ENCODE results near the gene SEL1L3. TPM values are rescaled to one million over a fixed set of nuclear protein-coding genes. Genes with fewer than 3 reads are reported as not detected.

The SEL1L3 gene
- polyA plus RNA-seq, 1 experiment, result 38.7 TPM

DNA sequence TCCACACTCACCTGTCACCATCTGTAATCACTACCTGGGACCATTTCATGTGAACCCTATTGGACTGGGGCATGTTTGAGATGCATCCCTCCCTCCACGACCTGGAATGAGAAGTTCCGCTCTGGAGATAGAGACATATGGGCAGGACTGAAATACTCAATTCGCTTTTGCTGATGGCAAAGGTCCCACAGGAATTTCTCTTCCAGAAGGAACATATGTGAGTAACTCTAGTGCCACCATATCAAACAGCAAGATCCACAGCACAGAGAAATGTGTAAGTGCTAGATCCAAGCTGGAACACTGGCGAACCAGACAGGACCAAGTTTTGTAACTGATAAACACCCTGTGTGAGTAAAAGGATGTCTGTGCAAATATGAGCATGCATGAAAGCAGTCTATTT is 43.9 kb downstream of the SEL1L3 start:
- CTCF ChIA-PET, result interaction anchor here (1.1 to 1.2 kb wide), 2 partner anchors 51 to 378 kb away, joined by 3 to 4 read pairs; no protein-coding TSS in a partner anchor
- no peak for DNase-seq (ENCODE audit: low read depth, low spot score)
- TF ChIP-seq, protein P1, sequence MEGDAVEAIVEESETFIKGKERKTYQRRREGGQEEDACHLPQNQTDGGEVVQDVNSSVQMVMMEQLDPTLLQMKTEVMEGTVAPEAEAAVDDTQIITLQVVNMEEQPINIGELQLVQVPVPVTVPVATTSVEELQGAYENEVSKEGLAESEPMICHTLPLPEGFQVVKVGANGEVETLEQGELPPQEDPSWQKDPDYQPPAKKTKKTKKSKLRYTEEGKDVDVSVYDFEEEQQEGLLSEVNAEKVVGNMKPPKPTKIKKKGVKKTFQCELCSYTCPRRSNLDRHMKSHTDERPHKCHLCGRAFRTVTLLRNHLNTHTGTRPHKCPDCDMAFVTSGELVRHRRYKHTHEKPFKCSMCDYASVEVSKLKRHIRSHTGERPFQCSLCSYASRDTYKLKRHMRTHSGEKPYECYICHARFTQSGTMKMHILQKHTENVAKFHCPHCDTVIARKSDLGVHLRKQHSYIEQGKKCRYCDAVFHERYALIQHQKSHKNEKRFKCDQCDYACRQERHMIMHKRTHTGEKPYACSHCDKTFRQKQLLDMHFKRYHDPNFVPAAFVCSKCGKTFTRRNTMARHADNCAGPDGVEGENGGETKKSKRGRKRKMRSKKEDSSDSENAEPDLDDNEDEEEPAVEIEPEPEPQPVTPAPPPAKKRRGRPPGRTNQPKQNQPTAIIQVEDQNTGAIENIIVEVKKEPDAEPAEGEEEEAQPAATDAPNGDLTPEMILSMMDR (IDR thresholded peaks at IDR 0.05; ENCODE audit: low read depth, low read length), result no peak

DNA sequence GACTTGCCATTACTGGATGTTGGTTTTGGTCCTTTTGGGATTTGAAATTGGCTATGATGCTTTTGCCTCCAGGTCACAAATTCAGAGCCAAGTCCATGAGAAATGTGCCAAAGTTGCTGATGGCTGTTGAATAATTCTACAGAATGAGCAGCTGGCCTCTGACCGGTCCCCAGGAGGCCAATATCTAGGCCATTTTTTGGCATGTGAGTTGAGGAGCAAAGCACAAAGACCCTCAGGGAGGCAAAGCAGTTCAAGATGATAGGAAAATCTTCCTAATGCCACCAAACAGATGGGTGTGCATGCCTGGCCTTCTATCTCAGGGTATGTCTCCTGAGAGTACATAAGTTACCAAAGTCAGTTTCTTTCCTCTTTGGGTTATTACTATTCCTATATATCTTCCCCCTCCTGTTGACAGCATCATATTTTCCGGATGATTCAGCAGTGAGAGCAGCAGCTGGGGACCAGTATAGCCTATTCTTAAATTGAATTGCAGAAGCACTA is 44.4 kb downstream of the SEL1L3 start:
- Histone ChIP-seq H3K27ac (ENCODE audit: low read depth, low read length) (peak overlapping the region; percentile 90), H3K9me3 (ENCODE audit: control insufficient read depth, insufficient read depth, low read length) (no peaks in the 10 kb centered on the region), H3K27me3 (ENCODE audit: control insufficient read depth, insufficient read depth, low read length) (no peaks in the 10 kb centered on the region), H3K4me3 (ENCODE audit: low read depth, low read length) (no peak overlapping the region)
- CTCF ChIA-PET, result interaction anchor here (1.1 kb wide), 1 partner anchor 51 kb away, joined by 4 read pairs; no protein-coding TSS in a partner anchor
- TF ChIP-seq, protein P1 (IDR thresholded peaks at IDR 0.05; ENCODE audit: low read depth, low read length), result no peak
- POLR2A ChIA-PET, result no interaction called here
- no peak for DNase-seq (ENCODE audit: low read depth, low spot score)

More for the DNA sequence above, 43.9 kb downstream of the SEL1L3 start:
- H3K4me3 ChIP-seq (ENCODE audit: low read depth, low read length), result no peak overlapping the region
- peak overlapping the region; percentile 90 for H3K27ac ChIP-seq (ENCODE audit: low read depth, low read length)
- no peaks in the 10 kb centered on the region for H3K9me3 ChIP-seq (ENCODE audit: control insufficient read depth, insufficient read depth, low read length)
- no peaks in the 10 kb centered on the region for H3K27me3 ChIP-seq (ENCODE audit: control insufficient read depth, insufficient read depth, low read length)
- POLR2A ChIA-PET, result no interaction called here

DNA sequence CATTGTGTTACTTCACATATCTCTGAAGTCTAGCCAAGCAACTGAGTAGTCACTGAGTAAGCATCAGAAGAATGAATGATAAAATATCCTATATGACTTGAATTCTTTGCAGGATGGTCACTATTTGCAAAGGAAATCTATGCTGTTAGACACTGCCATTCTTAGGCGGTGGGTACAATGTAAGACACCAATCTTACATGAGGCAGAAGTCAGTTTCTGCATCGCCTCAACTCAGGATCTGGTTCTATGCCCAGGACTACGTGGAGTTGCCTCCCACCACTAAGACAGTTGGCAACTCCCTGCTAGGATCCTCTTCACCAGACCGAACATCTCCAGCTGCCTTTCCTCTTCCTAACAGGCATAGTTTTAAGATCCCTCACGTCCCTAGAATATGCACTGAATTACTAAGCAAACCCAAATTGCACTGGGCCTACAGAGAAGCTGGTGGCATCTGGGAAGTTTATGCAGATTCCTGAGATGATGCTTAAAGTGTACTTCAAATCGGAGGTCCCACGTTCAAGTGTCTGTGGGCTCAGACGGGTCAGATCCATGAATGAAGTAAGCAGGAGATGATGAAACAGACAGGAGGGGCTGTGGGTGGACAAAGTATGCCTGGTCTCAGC is 45.6 kb downstream of the SEL1L3 start:
- TF ChIP-seq, protein P1 (IDR thresholded peaks at IDR 0.05; ENCODE audit: low read depth, low read length), result no peak
- 0 out of 2 replicates have a peak overlapping the region, but pooled peaks have one; percentile 7 for H3K4me3 ChIP-seq (ENCODE audit: low read depth, low read length)
- H3K27ac ChIP-seq (ENCODE audit: low read depth, low read length), result peak overlapping the region; percentile 90
- no peaks in the 10 kb centered on the region for H3K9me3 ChIP-seq (ENCODE audit: control insufficient read depth, insufficient read depth, low read length)
- ChIA-PET CTCF (interaction anchor here (1.0 to 1.1 kb wide), 2 partner anchors 49 to 376 kb away, joined by 4 read pairs; no protein-coding TSS in a partner anchor), POLR2A (interaction anchor here (0.9 kb wide), 1 partner anchor 21 kb away, joined by 3 read pairs; no protein-coding TSS in a partner anchor)
- H3K27me3 ChIP-seq (ENCODE audit: control insufficient read depth, insufficient read depth, low read length), result no peaks in the 10 kb centered on the region
- peak; percentile 37 for DNase-seq (ENCODE audit: low read depth, low spot score)

DNA sequence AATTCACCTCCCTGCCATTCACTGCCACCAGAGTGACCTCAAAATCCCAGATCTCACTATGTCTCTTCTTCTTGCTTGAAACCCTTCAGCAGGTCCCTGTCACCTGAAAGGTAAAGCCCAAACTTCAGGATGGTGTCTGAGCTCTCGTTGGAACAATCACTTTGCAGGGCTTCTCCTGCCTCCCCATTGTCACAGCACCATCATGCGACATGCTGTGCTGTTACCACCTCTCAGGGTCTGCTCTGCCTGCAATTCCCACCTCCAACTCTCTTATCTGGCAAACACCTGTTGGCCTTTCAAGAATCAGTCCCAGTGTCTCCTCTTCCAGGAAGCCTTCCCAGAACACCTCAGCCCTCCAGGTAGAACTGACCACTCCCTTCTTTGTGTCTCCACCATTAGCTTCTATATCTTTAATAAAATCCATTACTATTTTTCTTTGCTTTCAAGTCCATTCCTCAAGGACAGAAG is 46.2 kb downstream of the SEL1L3 start:
- TF ChIP-seq, protein P1 (IDR thresholded peaks at IDR 0.05; ENCODE audit: low read depth, low read length), result no peak

DNA sequence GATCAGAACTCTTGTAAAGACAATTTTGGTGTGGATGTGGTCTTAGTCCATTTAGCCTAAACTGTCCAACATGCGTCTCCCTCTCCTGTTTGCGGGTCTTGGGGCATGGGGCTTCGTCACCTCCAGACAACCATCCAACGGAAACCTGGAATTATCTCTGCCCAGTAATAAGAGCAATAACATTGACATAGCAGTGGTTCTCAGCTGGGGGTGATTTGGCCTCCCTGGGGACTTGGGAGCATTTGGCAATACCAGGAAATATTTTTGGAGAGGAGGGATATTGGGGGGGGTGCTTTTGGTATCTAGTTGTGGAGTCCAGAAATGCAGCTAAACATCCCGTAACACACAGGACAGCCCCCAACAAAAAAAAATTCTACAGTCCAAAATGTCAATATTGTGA is 47.2 kb downstream of the SEL1L3 start:
- DNase-seq (ENCODE audit: low read depth, low spot score), result no peak
- TF ChIP-seq, protein P1 (IDR thresholded peaks at IDR 0.05; ENCODE audit: low read depth, low read length), result no peak
- Histone ChIP-seq H3K9me3 (ENCODE audit: control insufficient read depth, insufficient read depth, low read length) (no peaks in the 10 kb centered on the region), H3K4me3 (ENCODE audit: low read depth, low read length) (no peak overlapping the region), H3K27ac (ENCODE audit: low read depth, low read length) (no peak overlapping the region), H3K27me3 (ENCODE audit: control insufficient read depth, insufficient read depth, low read length) (no peaks in the 10 kb centered on the region)
- ChIA-PET POLR2A (no interaction called here), CTCF (interaction anchor here (2.0 kb wide), 1 partner anchor 48 kb away, joined by 7 read pairs; no protein-coding TSS in a partner anchor)

More for the DNA sequence above, 46.2 kb downstream of the SEL1L3 start:
- H3K27me3 ChIP-seq (ENCODE audit: control insufficient read depth, insufficient read depth, low read length), result no peaks in the 10 kb centered on the region
- H3K27ac ChIP-seq (ENCODE audit: low read depth, low read length), result peak overlapping the region; percentile 52
- no peak for DNase-seq (ENCODE audit: low read depth, low spot score)
- ChIA-PET POLR2A (no interaction called here), CTCF (no interaction called here)
- no peaks in the 10 kb centered on the region for H3K9me3 ChIP-seq (ENCODE audit: control insufficient read depth, insufficient read depth, low read length)
- no peak overlapping the region for H3K4me3 ChIP-seq (ENCODE audit: low read depth, low read length)

Measured in AG04450 (cell line).